Mammary epithelial cell (primary cell): ENCODE results near the gene PTGDS.

ENCODE experiments used
- EZH2 ChIP-seq: IDR thresholded peaks from 2 replicates; pipeline ENCODE4 v1.6.1; 2012; ENCODE audit warnings: low read length, inconsistent platforms, borderline replicate concordance
- TF ChIP-seq, protein P1 (sequence below), 2 donors: IDR thresholded peaks in 1 of 2; conservative IDR thresholded peaks in 1 of 2; 2 replicates each; pipeline ENCODE4 v1.5.1; 2011 to 2012; ENCODE audit warnings: inconsistent platforms in 2 of 2, low read length in 2 of 2, mild to moderate bottlenecking in 2 of 2, control low read depth in 1 of 2, low read depth in 1 of 2; ENCODE audit not compliant: insufficient read depth in 1 of 2; ENCODE audit errors: extremely low read depth in 1 of 2

DNA sequence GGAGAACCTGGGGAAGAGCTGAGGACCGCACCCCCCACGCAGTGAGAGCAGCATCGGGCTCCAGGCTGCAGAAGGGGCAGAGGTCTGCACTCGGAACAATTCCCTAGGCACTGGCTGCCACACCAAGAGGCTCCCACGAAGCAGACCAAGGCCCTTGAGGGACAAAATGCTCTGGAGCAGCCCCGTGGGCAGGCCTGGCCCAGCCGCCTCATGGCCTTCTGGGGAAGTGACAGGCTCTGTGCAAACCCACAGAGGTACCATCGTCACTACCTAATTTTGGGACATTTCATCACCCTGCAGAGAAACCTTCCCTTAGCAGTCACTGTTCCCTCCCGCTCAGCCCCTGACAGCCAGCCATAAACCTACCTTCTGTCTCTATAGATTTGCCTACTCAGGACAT is 48.7 kb upstream of the PTGDS start:
- TF ChIP-seq EZH2: no peak
- TF ChIP-seq, protein P1, sequence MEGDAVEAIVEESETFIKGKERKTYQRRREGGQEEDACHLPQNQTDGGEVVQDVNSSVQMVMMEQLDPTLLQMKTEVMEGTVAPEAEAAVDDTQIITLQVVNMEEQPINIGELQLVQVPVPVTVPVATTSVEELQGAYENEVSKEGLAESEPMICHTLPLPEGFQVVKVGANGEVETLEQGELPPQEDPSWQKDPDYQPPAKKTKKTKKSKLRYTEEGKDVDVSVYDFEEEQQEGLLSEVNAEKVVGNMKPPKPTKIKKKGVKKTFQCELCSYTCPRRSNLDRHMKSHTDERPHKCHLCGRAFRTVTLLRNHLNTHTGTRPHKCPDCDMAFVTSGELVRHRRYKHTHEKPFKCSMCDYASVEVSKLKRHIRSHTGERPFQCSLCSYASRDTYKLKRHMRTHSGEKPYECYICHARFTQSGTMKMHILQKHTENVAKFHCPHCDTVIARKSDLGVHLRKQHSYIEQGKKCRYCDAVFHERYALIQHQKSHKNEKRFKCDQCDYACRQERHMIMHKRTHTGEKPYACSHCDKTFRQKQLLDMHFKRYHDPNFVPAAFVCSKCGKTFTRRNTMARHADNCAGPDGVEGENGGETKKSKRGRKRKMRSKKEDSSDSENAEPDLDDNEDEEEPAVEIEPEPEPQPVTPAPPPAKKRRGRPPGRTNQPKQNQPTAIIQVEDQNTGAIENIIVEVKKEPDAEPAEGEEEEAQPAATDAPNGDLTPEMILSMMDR (conservative IDR thresholded peaks at IDR 0.05 in 1 of 2, IDR thresholded peaks at IDR 0.05 in 1 of 2; ENCODE audit: extremely low read depth in 1 of 2, insufficient read depth in 1 of 2, low read depth in 1 of 2, low read length in 2 of 2): no peak
